Endodermal cell (in vitro differentiated cells): ENCODE results near the gene ABCF1. TPM values are rescaled to one million over a fixed set of nuclear protein-coding genes. Genes with fewer than 3 reads are reported as not detected.

Source experiments
- DNase-seq: peaks from one replicate; pipeline ENCODE4 v3.0.0-alpha.2; 2017
- H3K27ac ChIP-seq: 2 replicates; pipeline ENCODE4 v1.5.1; 2013; ENCODE audit warnings: mild to moderate bottlenecking, low read depth, low read length, moderate library complexity
- H3K27me3 ChIP-seq: 2 replicates; pipeline ENCODE4 v1.6.1; 2013; ENCODE audit warnings: mild to moderate bottlenecking, low read length, moderate library complexity; ENCODE audit not compliant: insufficient read depth, control insufficient read depth, poor library complexity, severe bottlenecking
- H3K36me3 ChIP-seq: 2 replicates; pipeline ENCODE4 v1.7.0; 2013; ENCODE audit warnings: mild to moderate bottlenecking, low read length, moderate library complexity; ENCODE audit not compliant: control insufficient read depth, insufficient read depth
- H3K4me1 ChIP-seq: one replicate; pipeline ENCODE4 v1.7.0; 2013; ENCODE audit warnings: low read length; ENCODE audit not compliant: control insufficient read depth, insufficient read depth
- H3K4me3 ChIP-seq: 2 replicates; pipeline ENCODE4 v1.5.1; 2013; ENCODE audit warnings: mild to moderate bottlenecking, low read length, moderate library complexity
- H3K9ac ChIP-seq: 2 replicates; pipeline ENCODE4 v1.6.1; 2013; ENCODE audit warnings: mild to moderate bottlenecking, low read length, moderate library complexity; ENCODE audit not compliant: poor library complexity, severe bottlenecking; ENCODE audit errors: extremely low read depth
- H3K9me3 ChIP-seq: 2 replicates; pipeline ENCODE4 v1.6.1; 2013; ENCODE audit warnings: mild to moderate bottlenecking, low read length, moderate library complexity; ENCODE audit not compliant: control insufficient read depth
- H3K27ac Mint-ChIP-seq: 2 replicates; pipeline ENCODE4 v1.8.0; 2020; ENCODE audit warnings: mixed read lengths
- H3K27me3 Mint-ChIP-seq: 2 replicates; pipeline ENCODE4 v1.8.0; 2021; ENCODE audit warnings: mild to moderate bottlenecking, mixed read lengths; ENCODE audit not compliant: insufficient read depth
- H3K36me3 Mint-ChIP-seq: 2 replicates; pipeline ENCODE4 v1.8.0; 2020; ENCODE audit warnings: low read depth, mixed read lengths
- H3K4me1 Mint-ChIP-seq: 2 replicates; pipeline ENCODE4 v1.8.0; 2020; ENCODE audit warnings: mixed read lengths
- H3K4me3 Mint-ChIP-seq: 2 replicates; pipeline ENCODE4 v1.8.0; 2020; ENCODE audit warnings: mild to moderate bottlenecking, moderate library complexity, mixed read lengths
- H3K9me3 Mint-ChIP-seq: 2 replicates; pipeline ENCODE4 v1.8.0; 2020; ENCODE audit warnings: mild to moderate bottlenecking, mixed read lengths
- WGBS, 2 experiments: methylation state at CpG; one replicate each; pipeline versions ENCODE4 v1.1.5 to v1.1.7; 2013; ENCODE audit warnings: missing lambda C conversion rate in 2 of 2, mixed read lengths in 1 of 2; ENCODE audit not compliant: insufficient coverage in 1 of 2, insufficient read length in 1 of 2; 5-methylcytosine and 5-hydroxymethylcytosine counted together
- total RNA-seq, 2 donors: library from RNA; stranded (reverse); fragmentation: NEBNext Ultra II Directional in 1 of 2; extraction: Animal tissue kit (Norgen Biotek cat#: 25700) in 1 of 2; gene quantifications; 2 replicates in 1 of 2; 3 replicates in 1 of 2; pipeline ENCODE4 v1.2.1, GENCODE V29; 2021
- TF ChIP-seq, protein P1 (sequence below): fragments of 200-600 bp; sonication (generic); conservative IDR thresholded peaks from 2 replicates; pipeline ENCODE4 v1.5.0; 2021; ENCODE audit warnings: antibody characterized with exemption, mild to moderate bottlenecking

ABCF1 gene
- total RNA-seq, 2 donors from 2014 or later: 84.9 to 89.3 TPM

DNA sequence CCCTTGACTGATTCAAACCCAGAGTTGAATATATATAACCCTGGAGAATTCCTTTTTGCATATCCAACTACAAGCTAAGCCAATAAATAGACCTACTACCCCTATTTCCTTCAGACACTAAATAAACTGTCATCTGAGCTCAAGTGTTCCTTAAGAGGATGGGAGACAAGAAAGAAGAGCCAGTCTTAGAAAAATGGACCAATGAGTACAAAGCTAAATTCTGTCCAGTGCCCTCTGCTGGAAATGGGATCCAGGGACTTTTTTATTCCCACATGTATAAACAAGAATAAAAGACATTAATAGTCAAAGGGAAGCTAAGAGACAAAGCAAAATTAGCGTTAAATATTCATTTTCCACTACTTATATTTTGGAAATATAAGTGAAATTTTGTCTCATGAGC lies 41.0 kb downstream of the ABCF1 start:
- H3K9ac ChIP-seq: no peak overlapping the region
- H3K9me3 ChIP-seq: no peaks in the 10 kb centered on the region
- no peak overlapping the region for H3K27ac Mint-ChIP-seq
- peaks cover 76% of the 10 kb centered on the region for H3K36me3 ChIP-seq
- TF ChIP-seq, protein P1, sequence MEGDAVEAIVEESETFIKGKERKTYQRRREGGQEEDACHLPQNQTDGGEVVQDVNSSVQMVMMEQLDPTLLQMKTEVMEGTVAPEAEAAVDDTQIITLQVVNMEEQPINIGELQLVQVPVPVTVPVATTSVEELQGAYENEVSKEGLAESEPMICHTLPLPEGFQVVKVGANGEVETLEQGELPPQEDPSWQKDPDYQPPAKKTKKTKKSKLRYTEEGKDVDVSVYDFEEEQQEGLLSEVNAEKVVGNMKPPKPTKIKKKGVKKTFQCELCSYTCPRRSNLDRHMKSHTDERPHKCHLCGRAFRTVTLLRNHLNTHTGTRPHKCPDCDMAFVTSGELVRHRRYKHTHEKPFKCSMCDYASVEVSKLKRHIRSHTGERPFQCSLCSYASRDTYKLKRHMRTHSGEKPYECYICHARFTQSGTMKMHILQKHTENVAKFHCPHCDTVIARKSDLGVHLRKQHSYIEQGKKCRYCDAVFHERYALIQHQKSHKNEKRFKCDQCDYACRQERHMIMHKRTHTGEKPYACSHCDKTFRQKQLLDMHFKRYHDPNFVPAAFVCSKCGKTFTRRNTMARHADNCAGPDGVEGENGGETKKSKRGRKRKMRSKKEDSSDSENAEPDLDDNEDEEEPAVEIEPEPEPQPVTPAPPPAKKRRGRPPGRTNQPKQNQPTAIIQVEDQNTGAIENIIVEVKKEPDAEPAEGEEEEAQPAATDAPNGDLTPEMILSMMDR: peak; percentile 49
- peaks cover 2% of the 10 kb centered on the region for H3K4me1 ChIP-seq
- H3K36me3 Mint-ChIP-seq: peaks cover 57% of the 10 kb centered on the region
- H3K4me1 Mint-ChIP-seq: peaks cover 18% of the 10 kb centered on the region
- no peaks in the 10 kb centered on the region for H3K27me3 Mint-ChIP-seq
- no peak overlapping the region for H3K4me3 Mint-ChIP-seq
- H3K4me3 ChIP-seq: peak overlapping the region; percentile 15
- H3K27ac ChIP-seq: no peak overlapping the region
- WGBS, 2 experiments: no CpG with 5 or more reads among the region's 1 CpG
- H3K9me3 Mint-ChIP-seq: no peaks in the 10 kb centered on the region
- DNase-seq: no peak
- no peaks in the 10 kb centered on the region for H3K27me3 ChIP-seq

DNA sequence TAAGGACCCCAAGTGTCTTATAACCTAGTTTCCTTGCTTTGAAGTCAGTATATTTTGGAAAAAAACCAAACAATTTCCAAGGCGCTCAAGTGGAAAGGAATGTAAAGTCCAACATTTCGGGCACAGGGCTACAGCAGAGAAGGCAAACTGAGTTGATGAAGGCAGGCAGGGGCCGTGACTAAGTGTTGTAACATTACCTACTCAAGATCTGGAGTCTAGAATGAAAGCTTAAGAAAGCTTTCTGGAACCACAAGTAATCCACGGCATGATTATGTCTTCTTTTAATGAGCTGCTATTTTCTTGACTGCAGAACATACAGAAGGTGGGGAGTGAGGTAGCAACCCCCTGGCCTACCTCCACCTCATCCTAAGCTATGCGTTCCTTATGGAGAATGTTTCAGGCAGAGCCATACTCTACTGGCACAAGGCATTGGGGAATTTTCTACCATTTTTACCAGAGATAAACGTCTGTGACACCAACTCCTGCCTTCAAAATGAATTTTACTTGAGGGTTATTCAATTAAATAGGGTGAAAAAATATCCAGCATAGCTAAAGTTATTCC lies 41.5 kb downstream of the ABCF1 start:
- H3K9me3 ChIP-seq: no peaks in the 10 kb centered on the region
- Mint-ChIP-seq H3K36me3 (peaks cover 52% of the 10 kb centered on the region), H3K4me3 (no peak overlapping the region), H3K27me3 (no peaks in the 10 kb centered on the region), H3K27ac (peak overlapping the region; percentile 84), H3K4me1 (peaks cover 18% of the 10 kb centered on the region), H3K9me3 (no peaks in the 10 kb centered on the region)
- H3K4me3 ChIP-seq: peak overlapping the region; percentile 15
- no peak overlapping the region for H3K27ac ChIP-seq
- no peaks in the 10 kb centered on the region for H3K27me3 ChIP-seq
- no peak overlapping the region for H3K9ac ChIP-seq
- no peak for DNase-seq
- peaks cover 71% of the 10 kb centered on the region for H3K36me3 ChIP-seq
- TF ChIP-seq, protein P1: no peak
- WGBS, 2 experiments: 76 to 83% methylated on average over 5 to 6 of the region's 6 CpGs
- peaks cover 2% of the 10 kb centered on the region for H3K4me1 ChIP-seq

DNA sequence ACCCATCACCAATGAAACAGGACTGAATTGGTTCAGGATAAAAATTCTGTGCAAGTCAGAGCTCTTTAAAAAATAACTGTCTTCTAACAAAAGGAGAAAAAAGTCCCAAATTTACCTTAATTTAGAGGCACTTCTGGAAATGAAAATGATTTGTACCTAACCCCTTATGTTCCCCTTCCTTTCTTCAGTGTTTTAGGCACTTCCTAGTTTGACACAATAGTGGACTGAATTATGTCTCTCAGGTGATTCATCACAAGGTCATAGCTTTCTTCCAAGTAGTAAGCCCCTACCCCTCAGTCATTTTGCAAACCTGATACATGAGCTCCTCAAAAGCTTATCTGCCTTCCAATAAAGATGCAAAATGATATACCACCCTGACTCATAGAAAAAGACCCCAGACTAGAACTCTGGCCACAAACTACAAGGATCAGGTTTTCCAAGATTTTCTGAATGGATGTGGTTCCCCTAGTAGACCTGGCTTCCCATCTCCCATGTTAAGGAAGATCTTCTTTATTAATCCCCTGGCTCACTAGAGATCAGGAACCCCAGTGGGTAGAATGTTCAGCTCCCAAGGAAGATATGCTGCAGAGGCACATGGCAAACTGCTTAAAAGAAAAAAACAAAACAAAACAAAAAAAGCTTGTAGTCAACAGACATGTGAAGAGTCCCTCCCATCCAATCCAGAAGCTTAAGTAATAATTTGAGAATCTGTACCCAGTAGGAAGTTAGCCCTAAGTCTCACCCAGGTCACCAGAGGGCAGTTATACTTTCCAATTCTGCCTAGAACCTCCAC lies 42.2 kb downstream of the ABCF1 start:
- no peak overlapping the region for H3K9ac ChIP-seq
- H3K27ac ChIP-seq: no peak overlapping the region
- Mint-ChIP-seq H3K4me3 (peak overlapping the region; percentile 99), H3K4me1 (peaks cover 20% of the 10 kb centered on the region), H3K27me3 (no peaks in the 10 kb centered on the region), H3K36me3 (peaks cover 45% of the 10 kb centered on the region), H3K27ac (peak overlapping the region; percentile 84), H3K9me3 (no peaks in the 10 kb centered on the region)
- no peaks in the 10 kb centered on the region for H3K9me3 ChIP-seq
- no peaks in the 10 kb centered on the region for H3K27me3 ChIP-seq
- TF ChIP-seq, protein P1: no peak
- H3K4me1 ChIP-seq: peaks cover 2% of the 10 kb centered on the region
- DNase-seq: no peak
- peak overlapping the region; percentile 92 for H3K4me3 ChIP-seq
- peaks cover 64% of the 10 kb centered on the region for H3K36me3 ChIP-seq
